Caco-2 (cell line): ENCODE measurements around the gene PNPLA5. TPM values are rescaled to one million over a fixed set of nuclear protein-coding genes. Genes with fewer than 3 reads are reported as not detected.

ENCODE experiments used
- BruUV-seq: library from RNA; stranded (reverse); fragments of 400-500 nt; replicated peaks from 2 replicates; lab custom pipeline; 2021; lab: Mats Ljungman, UMichigan
- CTCF ChIA-PET: fragments of 300-600 bp; sonication (Branson Sonifier 250); formaldehyde crosslinking; loops from one replicate; lab custom pipeline; 2022; ENCODE audit warnings: antibody characterized with exemption; lab: Charles Lee
- POLR2A ChIA-PET: fragments of 300-600 bp; sonication (Branson Sonifier 250); formaldehyde crosslinking; loops from one replicate; lab custom pipeline; 2022; ENCODE audit warnings: antibody characterized with exemption; lab: Charles Lee
- DNase-seq, 2 experiments: peaks; one replicate each; pipeline versions ENCODE4 v3.0.0 to v3.0.0-alpha.2; 2020 to 2022
- H3K27me3 ChIP-seq: replicated peaks from 2 replicates; pipeline ENCODE4 v1.6.0; 2011; ENCODE audit warnings: low read length; ENCODE audit not compliant: control insufficient read depth, insufficient read depth
- H3K36me3 ChIP-seq: 2 replicates; pipeline ENCODE4 v1.5.1; 2011; ENCODE audit warnings: low read length; ENCODE audit not compliant: control insufficient read depth, insufficient read depth
- H3K4me1 ChIP-seq: fragments of 250-450 bp; sonication (Bioruptor Pico); 2 replicates; pipeline ENCODE4 v1.5.1; 2020; ENCODE audit warnings: mild to moderate bottlenecking
- H3K4me3 ChIP-seq: 2 replicates; pipeline ENCODE4 v1.5.1; 2011; ENCODE audit warnings: low read depth, mild to moderate bottlenecking, control low read depth, low read length
- H3K9me3 ChIP-seq: fragments of 250-450 bp; sonication (Bioruptor Pico); 2 replicates; pipeline ENCODE4 v1.5.1; 2020; ENCODE audit warnings: mild to moderate bottlenecking, moderate library complexity
- H3K27ac Mint-ChIP-seq: one replicate; pipeline ENCODE4 v1.8.0; 2022; ENCODE audit warnings: mixed read lengths; ENCODE audit not compliant: unreplicated experiment
- H3K27me3 Mint-ChIP-seq: one replicate; pipeline ENCODE4 v1.8.0; 2022; ENCODE audit warnings: mixed read lengths; ENCODE audit not compliant: insufficient read depth, unreplicated experiment
- H3K36me3 Mint-ChIP-seq: one replicate; pipeline ENCODE4 v1.8.0; 2022; ENCODE audit warnings: mild to moderate bottlenecking, mixed read lengths; ENCODE audit not compliant: insufficient read depth, unreplicated experiment
- H3K4me1 Mint-ChIP-seq: one replicate; pipeline ENCODE4 v1.8.0; 2022; ENCODE audit warnings: low read depth, mixed read lengths; ENCODE audit not compliant: unreplicated experiment
- H3K4me3 Mint-ChIP-seq: one replicate; pipeline ENCODE4 v1.8.0; 2022; ENCODE audit warnings: mild to moderate bottlenecking, moderate library complexity, mixed read lengths; ENCODE audit not compliant: unreplicated experiment
- H3K9me3 Mint-ChIP-seq: one replicate; pipeline ENCODE4 v1.8.0; 2022; ENCODE audit warnings: mixed read lengths; ENCODE audit not compliant: unreplicated experiment
- intact Hi-C: fragments of 100-400 bp; cut with micrococcal nuclease; formaldehyde crosslinking; loops from one replicate; pipeline ENCODE4 v1.10.0; 2022; ENCODE audit not compliant: unreplicated experiment
- total RNA-seq: library from RNA; stranded (reverse); gene quantifications from 2 replicates; pipeline ENCODE4 v1.2.3, GENCODE V29; 2022
- TF ChIP-seq, protein P1 (sequence below), 2 experiments: fragments of 200-600 bp in 1 of 2; IDR thresholded peaks; 1 replicate in 1 of 2; 2 replicates in 1 of 2; pipeline versions ENCODE4 v1.5.1 to v1.8.0; 2011 to 2022; ENCODE audit warnings: antibody characterized with exemption in 1 of 2, control low read depth in 1 of 2, inconsistent platforms in 1 of 2, low read depth in 1 of 2, low read length in 1 of 2, mild to moderate bottlenecking in 1 of 2, moderate library complexity in 1 of 2; ENCODE audit not compliant: insufficient read depth in 1 of 2, severe bottlenecking in 1 of 2, unreplicated experiment in 1 of 2

PNPLA5 gene
- total RNA-seq, 1 experiment from 2014 or later: not detected

DNA sequence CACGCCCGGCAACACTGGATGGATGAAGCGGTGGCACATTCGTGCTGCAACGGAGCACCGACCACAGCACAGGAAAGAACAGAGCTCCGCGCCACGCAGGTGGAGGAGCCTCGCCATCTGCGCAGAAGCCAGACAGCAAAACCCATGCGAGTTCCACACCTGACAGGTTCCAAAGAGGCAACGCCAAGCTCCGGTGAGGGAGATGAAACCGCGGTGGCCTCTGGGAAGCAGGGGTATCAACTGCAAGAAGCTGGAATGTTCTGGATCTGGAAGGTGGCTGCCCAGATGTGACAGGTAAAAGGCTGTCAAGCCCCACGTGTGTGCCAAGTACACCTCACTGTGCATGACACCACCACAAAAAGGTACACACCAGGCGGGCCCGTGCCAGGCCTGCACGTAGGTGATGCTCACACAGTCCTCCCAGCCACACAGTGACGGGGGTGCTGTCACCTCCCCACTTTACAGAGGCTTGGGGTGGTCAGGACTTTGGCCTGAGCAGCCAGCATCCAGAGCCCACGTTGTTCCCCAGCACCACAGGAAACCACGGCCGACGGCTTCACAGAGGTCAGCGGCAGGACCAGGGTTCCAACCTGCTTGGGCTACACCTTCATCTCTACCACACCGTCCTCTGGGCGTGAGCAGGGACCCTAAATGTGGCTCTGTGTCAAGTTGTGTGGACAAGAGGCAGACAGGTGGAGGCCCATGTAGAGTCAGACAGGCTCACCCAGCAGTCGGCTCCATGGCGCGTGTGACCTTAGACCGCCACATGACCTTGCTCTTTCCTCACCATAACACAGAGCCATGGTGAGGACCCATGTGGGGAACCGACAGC is 60.0 kb downstream of the PNPLA5 start:
- no peak overlapping the region for H3K4me3 Mint-ChIP-seq
- no peaks in the 10 kb centered on the region for H3K9me3 Mint-ChIP-seq
- DNase-seq: no peak
- H3K27ac Mint-ChIP-seq: no peak overlapping the region
- TF ChIP-seq, protein P1, sequence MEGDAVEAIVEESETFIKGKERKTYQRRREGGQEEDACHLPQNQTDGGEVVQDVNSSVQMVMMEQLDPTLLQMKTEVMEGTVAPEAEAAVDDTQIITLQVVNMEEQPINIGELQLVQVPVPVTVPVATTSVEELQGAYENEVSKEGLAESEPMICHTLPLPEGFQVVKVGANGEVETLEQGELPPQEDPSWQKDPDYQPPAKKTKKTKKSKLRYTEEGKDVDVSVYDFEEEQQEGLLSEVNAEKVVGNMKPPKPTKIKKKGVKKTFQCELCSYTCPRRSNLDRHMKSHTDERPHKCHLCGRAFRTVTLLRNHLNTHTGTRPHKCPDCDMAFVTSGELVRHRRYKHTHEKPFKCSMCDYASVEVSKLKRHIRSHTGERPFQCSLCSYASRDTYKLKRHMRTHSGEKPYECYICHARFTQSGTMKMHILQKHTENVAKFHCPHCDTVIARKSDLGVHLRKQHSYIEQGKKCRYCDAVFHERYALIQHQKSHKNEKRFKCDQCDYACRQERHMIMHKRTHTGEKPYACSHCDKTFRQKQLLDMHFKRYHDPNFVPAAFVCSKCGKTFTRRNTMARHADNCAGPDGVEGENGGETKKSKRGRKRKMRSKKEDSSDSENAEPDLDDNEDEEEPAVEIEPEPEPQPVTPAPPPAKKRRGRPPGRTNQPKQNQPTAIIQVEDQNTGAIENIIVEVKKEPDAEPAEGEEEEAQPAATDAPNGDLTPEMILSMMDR (IDR thresholded peaks at IDR 0.05; ENCODE audit: insufficient read depth in 1 of 2, low read depth in 1 of 2, low read length in 1 of 2, severe bottlenecking in 1 of 2, unreplicated experiment in 1 of 2): no peak
- intact Hi-C loops: no loop called here
- H3K4me1 ChIP-seq: no peaks in the 10 kb centered on the region
- peaks cover 19% of the 10 kb centered on the region for H3K27me3 Mint-ChIP-seq
- H3K4me3 ChIP-seq: no peak overlapping the region
- no peaks in the 10 kb centered on the region for H3K4me1 Mint-ChIP-seq
- H3K36me3 Mint-ChIP-seq: no peaks in the 10 kb centered on the region
- ChIA-PET CTCF (no interaction called here), POLR2A (interaction anchor here (0.5 kb wide), 1 partner anchor 65 kb away, joined by 3 read pairs; no protein-coding TSS in a partner anchor)
- H3K9me3 ChIP-seq: no peaks in the 10 kb centered on the region
- H3K27me3 ChIP-seq: no peaks in the 10 kb centered on the region; the same call in none of the 2 replicates
- no TSS peak for BruUV-seq
- no peaks in the 10 kb centered on the region for H3K36me3 ChIP-seq

DNA sequence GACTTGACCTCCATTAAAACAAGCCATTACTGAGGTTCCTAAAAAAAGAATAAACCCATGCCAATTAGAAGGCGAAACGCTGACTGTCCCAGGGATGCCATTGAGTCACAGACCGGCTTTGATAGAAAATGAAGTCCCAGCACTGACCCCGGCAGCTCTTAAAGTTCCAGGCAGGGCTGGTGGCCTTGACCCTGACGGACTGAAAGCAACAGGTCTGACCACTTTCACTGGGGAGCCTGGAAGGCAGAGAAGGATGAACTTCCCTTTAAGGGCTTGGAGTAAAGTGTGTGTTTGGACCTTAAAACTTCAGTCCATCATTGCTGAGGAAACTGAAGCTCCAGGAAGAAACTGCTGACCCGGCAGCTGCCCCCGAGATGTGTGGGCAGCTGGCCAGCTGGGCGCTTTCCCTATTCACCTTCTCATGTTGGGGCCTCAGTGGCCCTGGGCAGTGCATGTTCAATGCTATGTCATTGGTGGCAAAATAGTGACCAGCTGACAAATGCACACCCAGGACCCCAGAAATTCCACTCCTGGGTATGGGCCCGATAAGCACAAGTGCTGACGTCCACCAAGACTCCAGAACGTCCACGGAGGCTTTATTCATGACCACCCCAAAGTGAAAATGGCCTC is 60.8 kb downstream of the PNPLA5 start:
- Mint-ChIP-seq H3K27ac (no peak overlapping the region), H3K9me3 (no peaks in the 10 kb centered on the region), H3K4me1 (no peaks in the 10 kb centered on the region), H3K27me3 (peaks cover 24% of the 10 kb centered on the region), H3K36me3 (no peaks in the 10 kb centered on the region), H3K4me3 (no peak overlapping the region)
- no peak overlapping the region for H3K4me3 ChIP-seq
- no peaks in the 10 kb centered on the region for H3K36me3 ChIP-seq
- intact Hi-C loops: no loop called here
- POLR2A ChIA-PET: interaction anchor here (0.5 kb wide), 1 partner anchor 66 kb away, joined by 3 read pairs; no protein-coding TSS in a partner anchor
- BruUV-seq: no TSS peak
- H3K9me3 ChIP-seq: no peaks in the 10 kb centered on the region
- DNase-seq: no peak
- H3K27me3 ChIP-seq: no peaks in the 10 kb centered on the region; the same call in none of the 2 replicates
- CTCF ChIA-PET: interaction anchor here (0.6 kb wide), 1 partner anchor 257 kb away, joined by 4 read pairs; no protein-coding TSS in a partner anchor
- TF ChIP-seq, protein P1 (IDR thresholded peaks at IDR 0.05; ENCODE audit: insufficient read depth in 1 of 2, low read depth in 1 of 2, low read length in 1 of 2, severe bottlenecking in 1 of 2, unreplicated experiment in 1 of 2): no peak
- no peaks in the 10 kb centered on the region for H3K4me1 ChIP-seq
